HL-60/S4 treated with phorbol 12-myristate 13-acetate at 8.2 ng/mL for 4 days and 3 days (cell line): ENCODE results near the gene GPAT3.
"Not testable (repeated sequence)": the region's sequence is repeated elsewhere in the genome, so short reads cannot be mapped to it uniquely, and the experiment has no call there.

ENCODE experiments used
- in situ Hi-C: fragments of 300-500 bp; cut with MboI; formaldehyde crosslinking; loops from 2 replicates; pipeline ENCODE4 v1.15.0; 2022; ENCODE audit warnings: low sequenced_read_pairs

GPAT3 gene

DNA sequence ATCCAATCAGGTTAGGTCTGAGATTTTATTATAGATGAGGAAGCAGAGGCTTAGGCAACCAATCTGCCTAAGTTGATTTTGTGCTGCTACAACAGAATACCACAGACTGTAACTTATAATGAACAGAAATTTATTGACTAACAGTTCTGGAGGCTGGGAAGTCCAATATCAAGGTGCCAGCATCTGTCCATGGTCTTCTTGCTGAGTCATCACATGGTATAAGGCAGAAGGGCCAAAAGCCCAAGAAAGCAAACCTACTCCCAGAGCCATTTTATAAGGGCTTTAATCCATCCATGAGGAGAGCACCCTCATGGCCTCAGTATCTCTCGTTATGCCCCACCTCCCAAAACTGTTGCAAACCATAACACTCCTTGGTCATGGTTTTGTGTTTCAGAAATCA lies 55.8 kb downstream of the GPAT3 start:
- in situ Hi-C loops = no loop called here

GRCh38 chr4:83599183-83599582 lies 63.3 kb downstream of the GPAT3 start:
- in situ Hi-C loops = no loop called here

DNA sequence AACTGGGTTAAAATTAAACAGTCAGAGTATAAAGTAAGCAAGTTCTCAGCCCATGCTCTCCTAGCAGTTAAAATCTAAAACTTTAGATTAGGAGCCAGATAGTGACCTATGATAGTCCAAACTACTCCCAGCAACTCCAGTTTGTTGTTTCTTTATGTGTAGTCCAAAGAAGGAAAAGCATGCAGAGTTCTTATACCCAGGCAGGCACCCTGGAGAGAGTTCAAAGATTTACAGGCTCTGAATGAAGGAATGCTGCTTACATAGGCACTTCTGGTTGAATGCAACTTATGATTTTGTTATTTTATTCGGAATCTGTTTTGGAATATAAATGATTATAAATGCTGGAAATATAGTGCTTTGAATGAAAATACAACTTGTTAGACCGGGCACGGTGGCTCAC lies 67.2 kb downstream of the GPAT3 start:
- in situ Hi-C loops = no loop called here

DNA sequence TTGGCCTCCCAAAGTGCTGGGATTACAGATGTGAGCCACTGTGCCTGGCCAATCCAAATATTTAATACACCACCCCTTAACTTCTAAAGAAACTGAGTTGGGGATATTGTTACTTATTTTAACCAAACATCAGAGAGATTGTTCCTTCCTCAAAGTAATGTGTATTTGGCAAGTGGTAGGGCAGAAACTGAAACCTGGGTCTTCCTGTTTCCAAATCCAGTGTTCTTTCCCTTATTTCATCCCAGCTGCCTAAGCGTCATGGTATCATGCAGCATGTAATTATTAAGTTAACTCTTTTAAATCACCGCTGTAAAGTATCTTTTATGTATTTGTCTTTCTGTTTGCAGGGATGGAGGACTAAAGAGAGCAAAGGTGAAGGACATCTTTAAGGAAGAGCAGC lies 68.4 kb downstream of the GPAT3 start:
- in situ Hi-C loops = no loop called here

DNA sequence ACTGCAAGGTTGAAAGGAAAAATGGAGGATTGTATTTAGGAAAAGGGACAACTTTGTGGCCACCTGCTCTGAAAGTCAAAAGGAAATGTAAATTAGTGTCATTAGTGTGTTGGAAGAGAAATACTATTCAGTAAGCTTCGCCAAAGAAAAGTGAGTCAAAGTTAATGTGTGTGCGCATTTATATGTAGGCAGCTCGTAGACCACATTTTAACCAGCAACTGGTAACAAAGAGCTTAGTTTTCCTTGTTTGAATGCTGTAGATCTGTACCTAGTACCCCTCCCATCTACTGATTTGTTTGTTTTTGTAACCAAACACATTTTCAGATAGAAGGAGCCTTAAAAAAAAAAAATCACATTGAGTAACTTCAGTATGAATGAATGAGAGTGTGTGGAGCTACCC lies 69.3 kb downstream of the GPAT3 start:
- in situ Hi-C loops = no loop called here

GRCh38 chr4:83605744-83606172 lies 69.8 kb downstream of the GPAT3 start:
- in situ Hi-C loops = no loop called here

DNA sequence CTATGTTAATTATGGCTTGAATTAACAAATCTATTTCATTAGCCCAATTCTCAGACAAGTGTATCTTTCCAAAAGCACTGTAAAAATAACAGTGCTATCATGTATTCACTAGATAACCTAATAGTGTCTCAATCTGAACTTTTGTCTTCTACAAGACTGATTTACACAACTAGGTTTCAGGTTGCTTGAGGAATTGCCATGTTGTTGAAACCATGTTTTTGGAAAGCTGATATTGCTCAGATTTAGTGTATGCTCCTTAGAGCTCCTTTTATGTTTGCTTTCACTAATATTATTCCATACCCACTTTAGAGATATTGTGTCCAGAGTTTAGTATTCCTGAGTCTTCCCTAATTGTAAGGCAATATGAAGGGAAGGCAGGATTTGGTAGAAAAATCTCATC lies 70.6 kb downstream of the GPAT3 start:
- in situ Hi-C loops = no loop called here

DNA sequence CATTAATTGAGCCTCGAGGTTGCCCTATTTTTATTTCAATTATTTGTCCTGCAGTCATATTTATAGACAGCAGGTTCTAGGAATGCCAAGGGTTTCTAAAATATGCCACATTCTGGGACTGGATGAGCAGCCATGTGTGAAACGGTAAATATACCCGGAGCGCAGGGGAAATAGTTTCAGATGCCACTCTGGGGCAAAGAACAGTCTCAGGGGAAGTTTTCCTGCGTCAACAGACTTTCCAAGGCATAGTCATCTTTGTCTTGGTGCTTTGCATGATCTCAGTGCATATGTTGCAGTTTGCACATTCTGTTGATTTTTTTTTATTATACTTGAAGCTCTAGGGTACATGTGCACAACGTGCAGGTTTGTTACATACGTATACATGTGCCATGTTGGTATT lies 71.0 kb downstream of the GPAT3 start:
- in situ Hi-C loops = no loop called here

- in situ Hi-C loops = no loop called here
These were observed 73.5 kb downstream of the GPAT3 start for GRCh38 chr4:83609365-83609764.

GRCh38 chr4:83610729-83611128 lies 74.8 kb downstream of the GPAT3 start:
- in situ Hi-C loops = no loop called here

- in situ Hi-C loops = no loop called here
These were observed 77.1 kb downstream of the GPAT3 start for GRCh38 chr4:83613023-83613422.

DNA sequence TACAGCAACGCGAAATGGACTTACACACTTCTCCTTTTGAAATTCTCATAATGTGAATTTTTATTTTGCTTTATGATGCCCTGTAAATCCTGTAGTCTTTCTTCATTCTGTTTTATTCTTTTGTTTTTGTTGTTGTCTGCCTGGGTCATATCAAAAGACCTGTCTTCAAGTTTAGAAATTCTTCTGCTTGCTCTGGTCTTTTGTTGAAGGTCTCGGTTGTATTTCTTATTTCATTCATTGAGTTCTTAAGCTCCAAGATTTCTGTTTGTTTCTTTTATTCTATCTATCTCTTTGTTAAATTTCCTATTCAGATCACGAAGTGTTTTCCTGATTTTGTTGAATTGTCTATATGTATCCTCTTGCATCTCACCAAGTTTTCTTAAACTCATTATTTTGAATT lies 78.1 kb downstream of the GPAT3 start:
- in situ Hi-C loops = no loop called here

DNA sequence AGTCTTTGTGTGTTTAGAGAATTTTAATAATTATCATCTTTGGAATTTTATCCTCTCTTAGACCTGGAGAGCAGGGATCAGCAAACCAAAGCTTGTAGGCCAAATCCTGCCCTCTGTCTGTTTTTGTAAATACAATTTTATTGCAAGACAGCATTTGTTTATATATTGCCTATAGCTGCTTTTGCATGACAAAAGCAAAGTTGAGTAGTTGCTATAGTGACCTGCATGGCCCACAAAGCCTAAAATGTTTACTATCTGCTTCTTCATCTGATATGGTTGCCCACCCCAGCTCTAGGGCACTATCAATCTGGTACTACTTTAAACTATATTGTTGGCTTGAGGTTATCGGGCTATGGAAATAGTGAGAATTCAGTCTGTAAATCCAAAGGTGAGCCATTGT lies 80.3 kb downstream of the GPAT3 start:
- in situ Hi-C loops = no loop called here

GRCh38 chr4:83617371-83618035 lies 81.6 kb downstream of the GPAT3 start:
- in situ Hi-C loops = no loop called here

DNA sequence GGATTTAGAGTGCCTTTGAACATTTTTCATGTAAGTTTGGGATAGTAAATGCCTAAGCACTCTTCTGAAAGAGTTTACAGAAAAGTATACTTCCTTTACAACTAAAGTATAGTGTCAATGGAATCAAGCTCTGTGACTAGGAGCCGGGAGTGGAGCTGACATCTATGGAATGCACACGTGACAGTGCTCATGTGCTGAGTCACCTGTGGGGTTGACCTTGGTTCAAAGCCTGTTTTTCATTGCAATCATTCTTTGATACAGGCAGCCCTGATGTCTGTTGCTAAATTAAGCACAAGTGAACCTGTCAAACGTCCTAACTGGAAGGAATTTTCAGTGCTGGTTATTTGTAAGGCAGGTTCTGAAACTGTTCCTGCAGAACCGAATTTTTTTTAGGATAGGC lies 82.5 kb downstream of the GPAT3 start:
- in situ Hi-C loops = no loop called here

DNA sequence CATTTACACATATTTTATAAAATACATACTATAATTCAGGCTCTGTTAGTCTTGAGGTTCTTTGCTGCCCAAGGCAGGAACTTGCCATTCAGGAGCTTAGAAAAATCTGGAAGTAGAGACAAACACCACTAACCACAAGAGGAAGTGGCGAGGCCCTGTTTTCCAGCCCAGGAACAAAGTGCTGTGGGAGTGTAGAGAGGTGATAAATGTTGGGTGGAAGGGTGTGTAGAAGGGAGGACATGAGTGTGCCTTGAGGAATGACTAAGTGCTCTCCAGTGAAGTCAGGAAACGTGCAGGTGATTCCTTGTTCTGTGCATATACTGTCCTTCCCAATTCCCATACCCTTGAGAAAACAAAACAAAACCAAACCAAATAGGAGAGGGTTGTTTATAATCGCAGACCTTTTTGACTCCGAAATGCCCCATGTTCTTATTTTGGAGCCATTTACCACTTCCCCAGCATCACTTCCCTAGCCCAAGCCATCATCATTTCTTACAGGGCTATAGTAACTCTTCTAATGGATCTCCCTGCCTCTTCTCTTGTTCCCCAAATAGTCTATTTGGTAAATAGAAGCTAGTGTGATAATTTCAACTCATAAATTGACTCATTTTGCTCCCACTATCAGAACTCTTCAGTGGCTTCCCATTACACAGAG lies 83.2 kb downstream of the GPAT3 start:
- in situ Hi-C loops = no loop called here

GRCh38 chr4:83622127-83622526 lies 86.2 kb downstream of the GPAT3 start:
- in situ Hi-C loops = not testable (repeated sequence)

GRCh38 chr4:83625821-83626220 lies 89.9 kb downstream of the GPAT3 start:
- in situ Hi-C loops = no loop called here

DNA sequence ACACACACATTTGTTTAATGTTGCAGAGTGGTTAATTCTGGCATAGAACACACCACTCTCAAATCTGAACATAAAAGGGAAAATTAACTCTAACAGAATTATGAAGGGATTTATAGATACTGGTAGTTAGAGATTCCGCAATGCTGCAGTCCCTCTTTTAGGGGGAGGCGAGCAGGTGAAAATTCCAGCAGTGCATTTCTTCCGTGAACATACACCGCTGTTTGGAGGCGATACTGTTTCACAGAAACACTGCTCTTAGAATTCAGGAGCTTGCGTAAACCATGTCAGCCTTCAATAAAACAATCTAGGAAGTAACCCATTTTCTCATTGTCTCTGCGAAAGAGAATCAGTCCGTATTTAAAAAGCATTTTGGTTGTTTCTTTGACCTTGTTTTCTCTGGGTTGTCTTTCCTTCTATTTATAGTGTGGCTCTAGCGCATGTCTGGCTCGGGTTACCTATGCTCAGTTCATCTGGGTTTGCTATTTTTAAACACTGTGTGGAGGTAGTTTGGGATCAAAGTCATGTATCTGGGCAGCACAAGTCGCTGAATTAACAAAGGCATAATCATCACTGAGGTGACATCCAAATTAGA lies 90.4 kb downstream of the GPAT3 start:
- in situ Hi-C loops = no loop called here

DNA sequence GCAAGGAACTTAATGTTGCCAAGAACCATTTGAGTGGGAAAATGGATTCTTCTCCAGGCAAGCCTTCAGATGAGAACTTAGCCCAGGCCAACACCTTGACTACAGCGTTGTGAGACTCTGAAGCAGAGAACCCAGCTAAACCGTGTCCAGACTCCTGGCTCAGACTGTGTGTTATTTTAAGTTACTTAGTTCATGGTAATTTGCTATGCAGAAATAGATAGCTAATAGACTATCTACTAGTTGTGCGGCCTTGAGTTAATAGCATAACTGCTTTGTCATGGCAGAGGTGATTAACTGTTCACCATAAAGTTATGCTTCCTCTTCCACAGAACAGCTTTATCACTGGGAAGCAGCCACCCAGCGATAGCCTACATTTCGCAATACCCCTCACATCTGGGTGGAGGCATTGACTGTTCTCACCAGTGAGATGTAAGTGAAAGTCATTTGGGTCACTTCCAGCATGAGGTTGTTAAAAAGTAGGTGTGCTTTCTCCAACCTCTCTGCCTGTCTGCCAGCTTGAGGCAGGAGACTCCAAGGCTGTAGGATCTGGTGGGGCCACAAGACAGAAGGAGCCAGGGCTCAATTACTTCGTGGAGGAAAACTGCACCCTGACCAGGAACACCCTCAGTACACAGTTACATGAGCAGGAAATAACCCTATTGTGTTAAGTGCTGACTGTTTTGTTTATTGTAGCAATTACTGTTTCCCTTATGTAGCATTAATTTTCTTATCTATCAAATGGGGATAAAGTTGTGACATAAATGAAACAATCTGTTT lies 94.2 kb downstream of the GPAT3 start:
- in situ Hi-C loops = no loop called here

DNA sequence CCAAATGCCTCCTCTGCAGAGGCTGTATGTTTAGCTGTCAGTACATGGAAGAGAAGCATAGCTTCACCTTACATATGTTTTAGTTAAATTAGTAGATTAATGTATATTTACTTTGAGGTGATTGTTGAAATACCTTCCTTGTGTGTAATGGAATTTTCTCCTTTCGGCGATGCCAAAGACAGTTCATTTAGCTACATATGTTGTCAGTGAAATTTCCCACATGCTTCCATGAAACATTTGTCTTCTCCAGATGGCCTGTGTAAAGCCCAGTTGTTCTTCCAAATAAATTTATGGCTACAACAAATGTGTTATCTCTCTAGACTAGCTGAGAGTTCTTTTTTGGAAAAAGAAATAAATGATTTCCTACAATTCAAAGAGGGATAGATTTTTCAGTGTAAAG lies 95.2 kb downstream of the GPAT3 start:
- in situ Hi-C loops = no loop called here

- in situ Hi-C loops = loop anchor here (5.0 kb wide), 1 partner anchor 125 kb away; no protein-coding TSS in a partner anchor
These were observed 101.0 kb downstream of the GPAT3 start for GRCh38 chr4:83636930-83637329.
